Daoy (cell line): ENCODE measurements around the gene CHRM2. TPM values are rescaled to one million over a fixed set of nuclear protein-coding genes. Genes with fewer than 3 reads are reported as not detected.

ENCODE experiments used
- DNase-seq: peaks from one replicate; pipeline ENCODE4 v3.0.0-alpha.2; 2015; ENCODE audit warnings: low read depth
- total RNA-seq: library from RNA; depleted of rRNA; stranded (reverse); fragments of >200 nt; shearing (Covaris generic); gene quantifications from 2 replicates; pipeline ENCODE4 v1.2.3, GENCODE V29; 2014

Gene CHRM2
- total RNA-seq, 1 experiment from 2014 or later, result 0.51 TPM

- DNase-seq, result no peak
Observed at GRCh38 chr7:136957391-136957790, 88.9 kb downstream of the CHRM2 start.

- DNase-seq, result no peak
Observed at GRCh38 chr7:136958016-136958415, 89.6 kb downstream of the CHRM2 start.

- no peak for DNase-seq
Observed at GRCh38 chr7:136964347-136964746, 95.9 kb downstream of the CHRM2 start.

- DNase-seq, result no peak
Observed at GRCh38 chr7:136966825-136967224, 98.4 kb downstream of the CHRM2 start.

- no peak for DNase-seq
Observed at GRCh38 chr7:136969761-136970160, 101.3 kb downstream of the CHRM2 start.

GRCh38 chr7:136971776-136972175, 103.3 kb downstream of the CHRM2 start:
- DNase-seq, result no peak

GRCh38 chr7:136976504-136977251, 108.2 kb downstream of the CHRM2 start:
- DNase-seq, result no peak

- no peak for DNase-seq
Observed at GRCh38 chr7:136993377-136993776, 124.9 kb downstream of the CHRM2 start.

GRCh38 chr7:136997735-136998134, 129.3 kb downstream of the CHRM2 start:
- DNase-seq, result no peak

GRCh38 chr7:136998495-136998894, 130.0 kb downstream of the CHRM2 start:
- no peak for DNase-seq

- no peak for DNase-seq
Observed at GRCh38 chr7:137000621-137001020, 132.2 kb downstream of the CHRM2 start.

GRCh38 chr7:137001041-137001440, 132.6 kb downstream of the CHRM2 start:
- no peak for DNase-seq

GRCh38 chr7:137001478-137001877, 133.0 kb downstream of the CHRM2 start:
- DNase-seq, result no peak

GRCh38 chr7:137003086-137003485, 134.6 kb downstream of the CHRM2 start:
- no peak for DNase-seq

GRCh38 chr7:137003566-137003965, 135.1 kb downstream of the CHRM2 start:
- DNase-seq, result peak; percentile 8

- DNase-seq, result no peak
Observed at GRCh38 chr7:137005873-137006272, 137.4 kb downstream of the CHRM2 start.

- no peak for DNase-seq
Observed at GRCh38 chr7:137006293-137006692, 137.8 kb downstream of the CHRM2 start.

- no peak for DNase-seq
Observed at GRCh38 chr7:137007001-137007694, 138.7 kb downstream of the CHRM2 start.

GRCh38 chr7:137009404-137009803, 141.0 kb downstream of the CHRM2 start:
- DNase-seq, result no peak

- no peak for DNase-seq
Observed at GRCh38 chr7:137015015-137015414, 146.6 kb downstream of the CHRM2 start.

- DNase-seq, result no peak
Observed at GRCh38 chr7:137017221-137017620, 148.8 kb downstream of the CHRM2 start.

- no peak for DNase-seq
Observed at GRCh38 chr7:137018468-137018867, 150.0 kb downstream of the CHRM2 start.

- DNase-seq, result peak; percentile 4
Observed at GRCh38 chr7:137020351-137020750, 151.9 kb downstream of the CHRM2 start.
